IMR-90 (cell line): ENCODE data around the gene RASSF10. TPM values are rescaled to one million over a fixed set of nuclear protein-coding genes. Genes with fewer than 3 reads are reported as not detected.

Experiments used
- ATAC-seq: fragments of 200-7000 bp; cut with Tn5 transposase; 2 replicates; pipeline ENCODE4 v1.9.1; 2020; ENCODE audit warnings: low read depth, mild to moderate bottlenecking, moderate library complexity
- BruUV-seq: library from RNA; stranded (reverse); fragments of 400-500 nt; replicated peaks from 2 replicates; lab custom pipeline; 2021; lab: Mats Ljungman, UMichigan
- CTCF ChIA-PET: fragments of 300-600 bp; formaldehyde crosslinking; extraction: SDS; loops from one replicate; lab custom pipeline; 2021; ENCODE audit warnings: antibody characterized with exemption; lab: Yijun Ruan, JAX
- POLR2A ChIA-PET: fragments of 300-600 bp; sonication (Branson Sonifier 250); formaldehyde crosslinking; loops from one replicate; lab custom pipeline; 2022; ENCODE audit warnings: antibody characterized with exemption; ENCODE audit not compliant: unreplicated experiment; lab: Charles Lee
- DNase-seq: peaks from one replicate; pipeline ENCODE4 v3.0.0; 2013
- H2AFZ ChIP-seq: replicated peaks from 2 replicates; pipeline ENCODE3; 2013; ENCODE audit warnings: low read length, mild to moderate bottlenecking; ENCODE audit not compliant: poor library complexity
- H2AK5ac ChIP-seq: 2 replicates; pipeline ENCODE4 v1.6.1; 2013; ENCODE audit warnings: low read depth, low read length, inconsistent platforms
- H2AK9ac ChIP-seq: replicated peaks from 2 replicates; pipeline ENCODE3; 2013; ENCODE audit warnings: mild to moderate bottlenecking, low read depth, low read length, moderate library complexity; ENCODE audit not compliant: poor library complexity
- H2BK120ac ChIP-seq: 2 replicates; pipeline ENCODE4 v1.6.1; 2013; ENCODE audit warnings: low read depth, low read length, inconsistent platforms
- H2BK15ac ChIP-seq: 3 replicates; pipeline ENCODE4 v1.6.1; 2013; ENCODE audit warnings: low read depth, low read length, inconsistent platforms
- H2BK20ac ChIP-seq: 2 replicates; pipeline ENCODE4 v1.6.1; 2013; ENCODE audit warnings: low read depth, mild to moderate bottlenecking, inconsistent platforms, low read length, moderate library complexity
- H2BK5ac ChIP-seq: 2 replicates; pipeline ENCODE4 v1.6.1; 2013; ENCODE audit warnings: mild to moderate bottlenecking, low read depth, low read length, inconsistent platforms; ENCODE audit not compliant: poor library complexity, severe bottlenecking
- H3K14ac ChIP-seq: replicated peaks from 2 replicates; pipeline ENCODE4 v1.6.1; 2013; ENCODE audit warnings: low read depth, low read length, inconsistent platforms
- H3K18ac ChIP-seq: 2 replicates; pipeline ENCODE4 v1.6.1; 2013; ENCODE audit warnings: low read depth, low read length, control low read depth
- H3K23ac ChIP-seq: 2 replicates; pipeline ENCODE4 v1.6.1; 2013; ENCODE audit warnings: low read depth, low read length, inconsistent platforms
- H3K27ac ChIP-seq: 2 replicates; pipeline ENCODE4 v1.5.1; 2013; ENCODE audit warnings: mild to moderate bottlenecking, control low read depth, low read length; ENCODE audit not compliant: insufficient read depth
- H3K27me3 ChIP-seq: 2 replicates; pipeline ENCODE4 v1.6.1; 2013; ENCODE audit warnings: low read length; ENCODE audit not compliant: control insufficient read depth, insufficient read depth
- H3K36me3 ChIP-seq: 2 replicates; pipeline ENCODE4 v1.6.1; 2013; ENCODE audit warnings: low read length, mixed read lengths; ENCODE audit not compliant: control insufficient read depth, insufficient read depth
- H3K4ac ChIP-seq: 2 replicates; pipeline ENCODE4 v1.6.1; 2013; ENCODE audit warnings: low read depth, low read length, inconsistent platforms
- H3K4me1 ChIP-seq: 2 replicates; pipeline ENCODE4 v1.6.1; 2013; ENCODE audit warnings: low read length, mixed read lengths; ENCODE audit not compliant: control insufficient read depth, insufficient read depth
- H3K4me2 ChIP-seq: 2 replicates; pipeline ENCODE4 v1.6.1; 2013; ENCODE audit warnings: low read depth, mild to moderate bottlenecking, control low read depth, low read length, moderate library complexity
- H3K4me3 ChIP-seq: 2 replicates; pipeline ENCODE4 v1.5.1; 2013; ENCODE audit warnings: low read depth, mild to moderate bottlenecking, control low read depth, low read length, moderate library complexity; ENCODE audit not compliant: insufficient read depth
- H3K56ac ChIP-seq: 2 replicates; pipeline ENCODE4 v1.6.1; 2013; ENCODE audit warnings: low read length, inconsistent platforms; ENCODE audit not compliant: insufficient read depth; ENCODE audit errors: extremely low read depth
- H3K79me1 ChIP-seq, 2 experiments: 2 replicates each; pipeline ENCODE4 v1.6.1; 2013; ENCODE audit warnings: low read length in 2 of 2, inconsistent platforms in 1 of 2, low read depth in 1 of 2
- H3K9ac ChIP-seq: 2 replicates; pipeline ENCODE4 v1.6.1; 2013; ENCODE audit warnings: low read depth, low read length, control low read depth
- H3K9me1 ChIP-seq: 2 replicates; pipeline ENCODE4 v1.6.1; 2013; ENCODE audit warnings: low read length, inconsistent platforms; ENCODE audit not compliant: insufficient read depth
- H3K9me3 ChIP-seq: 2 replicates; pipeline ENCODE4 v1.6.1; 2013; ENCODE audit warnings: low read length; ENCODE audit not compliant: control insufficient read depth, insufficient read depth
- H4K20me1 ChIP-seq: 2 replicates; pipeline ENCODE4 v1.6.1; 2013; ENCODE audit warnings: low read length, inconsistent platforms; ENCODE audit not compliant: insufficient read depth
- H4K5ac ChIP-seq: 2 replicates; pipeline ENCODE4 v1.6.1; 2013; ENCODE audit warnings: mild to moderate bottlenecking, low read depth, low read length, control low read depth
- H4K8ac ChIP-seq, 2 experiments: 2 replicates each; pipeline ENCODE4 v1.6.1; 2013; ENCODE audit warnings: low read depth in 2 of 2, low read length in 2 of 2, control low read depth in 1 of 2, inconsistent platforms in 1 of 2
- H4K91ac ChIP-seq: 2 replicates; pipeline ENCODE4 v1.6.1; 2013; ENCODE audit warnings: low read depth, low read length, inconsistent platforms; ENCODE audit not compliant: insufficient read depth
- CEBPB ChIP-seq: IDR thresholded peaks from 2 replicates; pipeline ENCODE4 v1.6.1; 2012; ENCODE audit warnings: low read depth, low read length, improper control_type of control experiment
- USF2 ChIP-seq: fragments of 150-350 bp; IDR thresholded peaks from 2 replicates; pipeline ENCODE4 v1.6.1; 2017; ENCODE audit warnings: mild to moderate bottlenecking, antibody characterized with exemption, low read length, low read depth
- WGBS, 2 experiments: methylation state at CpG; one replicate each; pipeline versions ENCODE4 v1.1.5 to v1.1.7; 2013; ENCODE audit warnings: missing lambda C conversion rate in 2 of 2; ENCODE audit not compliant: insufficient read length in 1 of 2; ENCODE audit errors: extremely low coverage in 2 of 2; 5-methylcytosine and 5-hydroxymethylcytosine counted together
- dilution Hi-C: fragments of 300-500 bp; cut with HindIII; formaldehyde crosslinking; loops from one replicate; pipeline ENCODE4 v1.14.3; 2018; ENCODE audit warnings: low sequenced_read_pairs; ENCODE audit not compliant: unreplicated experiment
- in situ Hi-C: fragments of 300-500 bp; cut with MboI; formaldehyde crosslinking; loops from 3 replicates; pipeline ENCODE4 v1.14.3; 2019; ENCODE audit warnings: low sequenced_read_pairs, inconsistent platforms, mixed read lengths
- intact Hi-C: fragments of 100-400 bp; cut with micrococcal nuclease; formaldehyde crosslinking; loops from 2 replicates; pipeline ENCODE4 v1.10.0; 2022
- polyA plus RNA-seq, 3 experiments: library from polyadenylated mRNA; depleted of rRNA; stranded (reverse); fragments of >200 nt; gene quantifications; 2 replicates each; pipeline ENCODE4 v1.2.3, GENCODE V29; 2012; ENCODE audit warnings: low replicate concordance in 1 of 3
- total RNA-seq: library from RNA; depleted of rRNA; stranded (reverse); fragments of >200 nt; gene quantifications from 2 replicates; pipeline ENCODE4 v1.2.3, GENCODE V29; 2012

RASSF10 gene
- total and polyA plus RNA-seq, 2 of the 4 experiments (the other 2 are of a cell fraction) = not detected

DNA sequence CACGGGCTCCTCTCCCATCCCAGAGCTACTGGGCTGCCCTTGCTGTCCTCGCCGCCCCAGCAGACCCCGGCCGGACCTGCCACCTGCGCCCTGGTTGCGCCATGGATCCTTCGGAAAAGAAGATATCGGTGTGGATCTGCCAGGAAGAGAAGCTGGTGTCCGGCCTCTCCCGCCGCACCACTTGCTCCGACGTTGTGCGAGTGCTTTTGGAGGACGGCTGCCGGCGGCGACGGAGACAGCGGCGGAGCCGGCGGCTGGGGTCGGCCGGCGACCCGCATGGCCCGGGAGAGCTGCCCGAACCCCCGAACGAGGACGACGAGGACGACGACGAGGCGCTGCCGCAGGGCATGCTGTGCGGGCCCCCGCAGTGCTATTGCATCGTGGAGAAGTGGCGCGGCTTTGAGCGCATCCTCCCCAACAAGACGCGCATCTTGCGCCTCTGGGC lies 382 bp downstream of the RASSF10 start:
- Histone ChIP-seq H3K23ac (no peak overlapping the region), H4K20me1 (0 out of 2 replicates have a peak, but pooled peaks cover 3% of the 10 kb centered on the region), H2AK9ac (no peak overlapping the region), H2AK5ac (no peak overlapping the region), H4K5ac (no peak overlapping the region), H3K4ac (no peak overlapping the region), H3K4me2 (no peak overlapping the region; the same call in 1 of the 2 replicates), H2BK20ac (no peak overlapping the region), H3K4me1 (0 out of 2 replicates have a peak, but pooled peaks cover 1% of the 10 kb centered on the region), H3K27ac (no peak overlapping the region), H4K91ac (no peak overlapping the region), H3K9me3 (peaks cover 5% of the 10 kb centered on the region), H3K14ac (no peak overlapping the region), H3K18ac (no peak overlapping the region), H3K9me1 (no peaks in the 10 kb centered on the region), H3K56ac (no peak overlapping the region), H3K79me1 (no peaks in the 10 kb centered on the region), H4K8ac (no peak overlapping the region), H3K36me3 (no peaks in the 10 kb centered on the region), H3K4me3 (no peak overlapping the region), H3K27me3 (peaks cover 85% of the 10 kb centered on the region), H2AFZ (peak overlapping the region; percentile 70), H2BK120ac (no peak overlapping the region), H2BK5ac (no peak overlapping the region), H2BK15ac (no peak overlapping the region), H3K9ac (no peak overlapping the region)
- TF ChIP-seq USF2 (no peak), CEBPB (no peak)
- ATAC-seq (no peak), DNase-seq (no peak)
- 0% methylated on average over 13 of the region's 48 CpGs; no CpG with 5 or more reads in 1 of the 2 experiments for whole genome bisulfite sequencing, 2 experiments
- dilution Hi-C loops = no loop called here
- ChIA-PET POLR2A (no interaction called here), CTCF (no interaction called here)
- intact Hi-C loops = no loop called here
- BruUV-seq = no TSS peak
- in situ Hi-C loops = no loop called here
